NT2/D1 (cell line): ENCODE data around the gene ECI2.

ENCODE experiments used
- DNase-seq: peaks from one replicate; pipeline ENCODE4 v3.0.0-alpha.2; 2011; ENCODE audit warnings: low read depth, low spot score
- H3K27me3 ChIP-seq: 2 replicates; pipeline ENCODE4 v1.6.0; 2011; ENCODE audit warnings: mild to moderate bottlenecking; ENCODE audit not compliant: insufficient read length, insufficient read depth
- H3K36me3 ChIP-seq: 2 replicates; pipeline ENCODE4 v1.6.1; 2011; ENCODE audit warnings: mild to moderate bottlenecking, low read length, mixed read lengths; ENCODE audit not compliant: insufficient read depth, insufficient read length
- H3K4me1 ChIP-seq: 2 replicates; pipeline ENCODE4 v1.5.1; 2011; ENCODE audit not compliant: insufficient read depth, insufficient read length
- H3K4me3 ChIP-seq: 2 replicates; pipeline ENCODE4 v1.5.1; 2011; ENCODE audit warnings: low read depth; ENCODE audit not compliant: insufficient read length
- H3K9ac ChIP-seq: 2 replicates; pipeline ENCODE4 v1.6.0; 2011; ENCODE audit warnings: low read depth; ENCODE audit not compliant: insufficient read length
- H3K9me3 ChIP-seq: 2 replicates; pipeline ENCODE4 v1.5.1; 2011; ENCODE audit warnings: mild to moderate bottlenecking, low read length; ENCODE audit not compliant: insufficient read depth
- SUZ12 ChIP-seq: IDR thresholded peaks from 2 replicates; pipeline ENCODE4 v1.6.1; 2011; ENCODE audit not compliant: insufficient read length, insufficient read depth; ENCODE audit errors: extremely low read depth
- YY1 ChIP-seq: IDR thresholded peaks from 2 replicates; pipeline ENCODE4 v1.6.1; 2011; ENCODE audit not compliant: insufficient read length, insufficient read depth
- ZNF274 ChIP-seq: IDR thresholded peaks from 2 replicates; pipeline ENCODE4 v1.6.1; 2011; ENCODE audit warnings: mild to moderate bottlenecking, low read depth, low read length

Gene ECI2

DNA sequence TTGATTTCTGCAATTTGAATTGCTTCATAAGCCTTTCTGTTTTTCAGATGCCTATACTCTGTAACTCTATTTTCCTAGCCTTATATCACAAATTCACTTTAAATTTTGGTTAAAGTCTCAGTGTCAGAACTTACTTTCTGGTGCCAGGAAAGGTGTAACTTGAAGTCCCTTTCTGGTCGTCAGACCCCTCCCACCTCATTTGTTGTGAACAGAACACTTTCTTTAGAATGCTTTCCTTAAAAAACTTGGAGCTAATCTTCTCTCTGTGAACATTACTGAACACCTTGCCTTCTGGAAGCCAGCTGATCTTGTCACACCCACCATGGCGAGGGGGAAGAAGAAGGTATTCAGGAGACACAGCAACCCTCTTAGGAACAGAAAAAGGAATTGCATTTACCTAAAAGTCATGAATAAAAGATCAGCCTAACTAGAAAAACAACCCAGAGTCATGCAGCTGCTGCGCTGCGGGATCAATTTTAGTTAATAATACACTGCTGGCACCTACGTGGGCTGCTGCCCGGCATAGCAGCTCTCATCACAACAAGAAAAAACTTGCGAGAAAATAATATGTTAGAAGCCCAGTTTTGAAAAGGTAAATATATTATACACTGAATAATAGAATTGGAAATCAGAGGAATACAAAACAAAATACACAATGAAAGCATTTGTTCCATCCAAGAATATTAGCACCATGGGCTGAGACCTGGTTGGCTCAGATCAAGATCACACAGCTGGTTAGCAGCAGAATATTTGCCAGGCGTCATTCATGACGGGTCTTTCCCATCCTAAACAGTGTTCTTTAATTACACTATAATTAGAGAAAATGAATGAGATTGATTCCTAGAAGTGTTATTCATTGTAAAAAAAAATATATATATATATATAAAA, 50.7 kb downstream of the ECI2 start:
- Histone ChIP-seq H3K9me3 (no peaks in the 10 kb centered on the region), H3K27me3 (no peaks in the 10 kb centered on the region), H3K4me3 (no peak overlapping the region), H3K4me1 (no peaks in the 10 kb centered on the region), H3K36me3 (no peaks in the 10 kb centered on the region), H3K9ac (no peak overlapping the region)
- no peak for DNase-seq
- TF ChIP-seq ZNF274 (no peak), YY1 (no peak), SUZ12 (no peak)

DNA sequence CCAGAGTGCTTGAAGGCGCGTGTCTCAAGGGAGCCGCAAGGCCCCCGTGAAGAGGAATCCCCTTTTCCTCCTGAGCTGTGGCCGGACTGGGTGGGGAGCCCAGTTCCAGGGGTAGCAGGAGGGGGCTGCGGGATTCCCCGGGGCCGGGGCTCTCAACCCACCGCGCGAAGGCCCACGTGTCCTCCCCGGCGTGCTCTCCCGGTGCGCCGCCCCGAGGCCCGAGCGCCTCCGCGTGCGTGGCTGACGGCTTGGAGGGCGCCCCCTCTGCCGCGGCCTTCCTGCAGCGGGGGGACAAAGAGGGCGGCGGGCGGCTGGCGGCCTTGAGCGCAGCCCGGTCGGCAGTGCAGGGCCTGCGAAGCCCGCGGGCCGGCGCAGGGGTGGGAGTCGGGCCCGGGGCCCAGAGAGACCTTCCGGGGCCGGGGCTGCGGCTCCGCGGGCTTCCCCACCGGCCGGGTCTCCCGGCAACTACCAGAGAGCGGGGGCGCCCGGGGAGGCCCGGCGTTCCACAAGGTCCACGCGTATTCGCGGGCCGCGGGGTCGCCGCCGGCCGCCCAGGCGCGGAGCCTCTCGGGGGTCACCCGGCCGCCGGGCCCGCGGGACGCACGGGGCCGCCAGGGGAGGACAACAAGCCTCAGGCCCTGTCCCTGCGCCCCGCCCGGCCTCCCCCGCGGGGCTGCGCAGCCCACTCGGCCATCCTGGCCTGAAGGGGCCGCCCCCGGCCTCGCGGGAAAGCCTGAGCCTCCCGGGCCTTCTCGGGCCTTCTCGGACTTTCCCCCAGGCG, 56.5 kb downstream of the ECI2 start, which contains the start of gene FAM217A:
Gene FAM217A, minus strand, starts transcription at position 447 of the 781 bp plus-strand sequence. CDS start 1,723 bp downstream, outside the sequence.
- Histone ChIP-seq H3K36me3 (no peaks in the 10 kb centered on the region), H3K4me3 (no peak within 1 kb of the TSS), H3K27me3 (no peaks in the 10 kb centered on the region), H3K4me1 (no peaks in the 10 kb centered on the region), H3K9me3 (no peaks in the 10 kb centered on the region), H3K9ac (no peak within 1 kb of the TSS)
- no peak for DNase-seq
- TF ChIP-seq SUZ12 (no peak), YY1 (no peak), ZNF274 (no peak)

- no peak for DNase-seq
- Histone ChIP-seq H3K9me3 (no peaks in the 10 kb centered on the region), H3K4me1 (no peaks in the 10 kb centered on the region), H3K9ac (no peak overlapping the region), H3K36me3 (no peaks in the 10 kb centered on the region), H3K27me3 (no peaks in the 10 kb centered on the region), H3K4me3 (no peak overlapping the region)
- TF ChIP-seq ZNF274 = no peak
- TF ChIP-seq YY1 = no peak
- no peak for TF ChIP-seq SUZ12
These were observed 60.7 kb downstream of the ECI2 start for GRCh38 chr6:4074478-4075235.

DNA sequence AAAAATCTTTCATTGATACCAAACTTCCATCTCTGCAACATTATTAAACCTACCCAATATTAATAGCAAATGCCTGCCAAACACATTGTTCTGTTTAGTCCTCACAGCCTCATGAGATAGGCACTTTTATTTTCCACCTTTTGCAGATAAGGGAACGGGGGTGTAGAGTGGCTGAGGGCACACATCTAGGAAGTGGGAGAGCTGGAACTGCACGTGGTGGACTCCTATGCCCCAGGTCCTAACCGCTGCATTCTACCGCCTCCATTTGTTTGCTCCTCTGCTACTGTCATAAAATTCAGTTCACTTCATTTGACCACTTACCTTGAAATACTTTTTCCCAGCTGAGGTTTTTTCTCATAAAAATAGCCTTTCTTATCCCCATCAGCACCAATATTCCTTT, 64.0 kb downstream of the ECI2 start:
- no peak for DNase-seq
- no peak overlapping the region for H3K9ac ChIP-seq
- H3K4me3 ChIP-seq = no peak overlapping the region
- TF ChIP-seq SUZ12 (no peak), YY1 (no peak), ZNF274 (no peak)
- no peaks in the 10 kb centered on the region for H3K36me3 ChIP-seq
- H3K4me1 ChIP-seq = no peaks in the 10 kb centered on the region
- H3K9me3 ChIP-seq = no peaks in the 10 kb centered on the region
- H3K27me3 ChIP-seq = no peaks in the 10 kb centered on the region

- Histone ChIP-seq H3K9ac (no peak overlapping the region), H3K4me1 (no peaks in the 10 kb centered on the region), H3K4me3 (no peak overlapping the region), H3K27me3 (no peaks in the 10 kb centered on the region), H3K36me3 (peaks cover 13% of the 10 kb centered on the region), H3K9me3 (no peaks in the 10 kb centered on the region)
- no peak for DNase-seq
- TF ChIP-seq SUZ12 = no peak
- no peak for TF ChIP-seq YY1
- TF ChIP-seq ZNF274 = no peak
These were observed 66.2 kb downstream of the ECI2 start for GRCh38 chr6:4069199-4069598.

DNA sequence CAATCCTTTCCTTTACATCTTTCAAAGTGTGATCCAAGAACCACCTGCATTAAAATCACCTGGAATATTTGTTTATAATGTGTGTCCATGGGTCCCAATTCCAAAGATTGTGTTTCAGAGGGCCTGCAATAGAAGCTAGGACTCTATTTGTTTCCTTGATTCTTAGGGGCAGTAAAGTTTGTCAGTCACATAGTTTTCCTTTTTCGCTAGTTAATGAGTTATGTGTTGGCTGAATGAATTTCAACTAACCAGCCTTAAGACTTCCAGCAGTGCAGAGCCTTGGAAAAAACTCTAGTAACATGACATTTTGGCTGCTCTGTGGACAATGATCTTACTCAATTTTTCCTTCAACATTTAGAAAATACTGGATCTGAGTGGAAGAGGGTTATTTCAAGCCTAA, 67.7 kb downstream of the ECI2 start:
- H3K27me3 ChIP-seq = no peaks in the 10 kb centered on the region
- TF ChIP-seq YY1 (no peak), SUZ12 (no peak), ZNF274 (no peak)

More for the DNA sequence above, 67.7 kb downstream of the ECI2 start:
- Histone ChIP-seq H3K9ac (no peak overlapping the region), H3K4me1 (no peaks in the 10 kb centered on the region), H3K9me3 (no peaks in the 10 kb centered on the region), H3K4me3 (no peak overlapping the region), H3K36me3 (peaks cover 27% of the 10 kb centered on the region)
- no peak for DNase-seq
